ENCODE measurements around the gene SPATA20. TPM values are rescaled to one million over a fixed set of nuclear protein-coding genes. Genes with fewer than 3 reads are reported as not detected.

Gene SPATA20
- total and polyA plus RNA-seq, 2 of the 8 experiments (the other 6 are each of a cell fraction or from before 2014, with no cell fraction given) = 16.2 to 17.5 TPM

GRCh38 chr17:50520483-50520882 lies 26.5 kb upstream of the SPATA20 start:
- H3K9ac ChIP-seq (replicated peaks in 1 of 4; ENCODE audit: extremely low read depth in 1 of 4, low read depth in 3 of 4, low read length in 3 of 4) = no peak overlapping the region
- no peaks in the 10 kb centered on the region for H3K9me3 ChIP-seq (ENCODE audit: insufficient read depth in 2 of 2, low read depth in 1 of 2, low read length in 1 of 2)
- H3K27me3 ChIP-seq (replicated peaks in 1 of 4; ENCODE audit: control insufficient read depth in 3 of 4, extremely low read depth in 1 of 4, insufficient read depth in 3 of 4, low read length in 3 of 4) = no peaks in the 10 kb centered on the region; a peak in 1 of 7 replicates
- H4K8ac ChIP-seq (ENCODE audit: extremely low read depth, insufficient read depth, low read length) = no peak overlapping the region
- DNase-seq (ENCODE audit: low read depth in 1 of 2, low spot score in 2 of 2) (no peak), FAIRE-seq (no peak)
- H3K27ac ChIP-seq (ENCODE audit: low read depth, low read length) = no peak overlapping the region
- POLR2A ChIA-PET (ENCODE audit: partially characterized antibody) = interaction anchor here (0.5 to 2.4 kb wide), 2 partner anchors 12 to 359 kb away, joined by 3 to 13 read pairs; partner anchors contain the start of gene EPN3
- no peak overlapping the region for H3K18ac ChIP-seq (ENCODE audit: extremely low read depth, low read length)
- 85% methylated on average over 2 of the region's 2 CpGs; no CpG with 5 or more reads in 1 of the 2 experiments for WGBS, 2 experiments (ENCODE audit: extremely low coverage in 1 of 2, insufficient coverage in 1 of 2, insufficient read length in 1 of 2, insufficient replicate concordance in 2 of 2, low coverage in 1 of 2, low lambda C conversion rate in 2 of 2, missing lambda C conversion rate in 1 of 2)
- no peak overlapping the region for H2AK5ac ChIP-seq (ENCODE audit: low read depth, low read length)
- no peaks in the 10 kb centered on the region for H3K79me1 ChIP-seq (ENCODE audit: low read depth, low read length)
- CTCF ChIA-PET (ENCODE audit: partially characterized antibody) = interaction anchor here (0.7 to 2.7 kb wide), 13 partner anchors 10 to 174 kb away, joined by 3 to 9 read pairs (median 4); partner anchors contain the start of gene EPN3
- H3K56ac ChIP-seq (replicated peaks; ENCODE audit: insufficient read length, low read depth, low read length) = no peak overlapping the region
- H3K79me2 ChIP-seq (ENCODE audit: control insufficient read depth in 1 of 2, insufficient read depth in 2 of 2, low read length in 2 of 2) = no peaks in the 10 kb centered on the region
- H3K4me3 ChIP-seq (ENCODE audit: extremely low read depth in 1 of 4, insufficient read depth in 2 of 4, low read depth in 3 of 4, low read length in 4 of 4) = no peak overlapping the region
- H2AFZ ChIP-seq (ENCODE audit: low read length) = no peak overlapping the region
- H3K36me3 ChIP-seq (ENCODE audit: control insufficient read depth in 2 of 4, insufficient read depth in 4 of 4, low read length in 3 of 4) = no peaks in the 10 kb centered on the region
- H2BK20ac ChIP-seq (ENCODE audit: low read length) = no peak overlapping the region
- no peak overlapping the region for H3K14ac ChIP-seq (ENCODE audit: insufficient read length)
- no peak overlapping the region for H2BK5ac ChIP-seq (ENCODE audit: low read depth, low read length)
- no peak overlapping the region for H2BK15ac ChIP-seq (ENCODE audit: low read length)
- no peak overlapping the region for H2BK12ac ChIP-seq (ENCODE audit: low read depth, low read length)
- no peak overlapping the region for H3K4ac ChIP-seq (replicated peaks; ENCODE audit: insufficient read length, low read depth, low read length)
- no peak overlapping the region for H4K5ac ChIP-seq (ENCODE audit: insufficient read length, low read depth, low read length)
- no peaks in the 10 kb centered on the region for H4K20me1 ChIP-seq (replicated peaks in 1 of 2; ENCODE audit: control insufficient read depth in 1 of 2, insufficient read depth in 2 of 2, low read length in 2 of 2)
- no peaks in the 10 kb centered on the region; the same call in 1 of the 2 replicates for H3K23me2 ChIP-seq (ENCODE audit: low read depth, low read length)
- H3K23ac ChIP-seq (ENCODE audit: insufficient read length) = no peak overlapping the region
- H3K4me2 ChIP-seq (ENCODE audit: insufficient read depth in 1 of 2, low read depth in 2 of 2, low read length in 2 of 2) = no peak overlapping the region
- H2BK120ac ChIP-seq (replicated peaks; ENCODE audit: low read depth, low read length) = no peak overlapping the region
- no peaks in the 10 kb centered on the region; a peak in 1 of 7 replicates for H3K4me1 ChIP-seq (replicated peaks in 1 of 4; ENCODE audit: control insufficient read depth in 3 of 4, insufficient read depth in 4 of 4, low read length in 3 of 4)
- H4K91ac ChIP-seq (replicated peaks; ENCODE audit: insufficient read length, low read length) = no peak overlapping the region
- no peak for TF ChIP-seq TBP (IDR thresholded peaks at IDR 0.05; ENCODE audit: low read depth, low read length)
- no peak for TF ChIP-seq RBBP5 (IDR thresholded peaks at IDR 0.05; ENCODE audit: borderline replicate concordance, low read depth, low read length)
- no peak for TF ChIP-seq GTF2F1 (IDR thresholded peaks at IDR 0.05; ENCODE audit: borderline replicate concordance, low read depth, low read length)
- no peak for TF ChIP-seq RAD21 (IDR thresholded peaks at IDR 0.05 in 1 of 2, conservative IDR thresholded peaks at IDR 0.05 in 1 of 2; ENCODE audit: low read depth in 2 of 2, low read length in 2 of 2)
- no peak for TF ChIP-seq USF2 (IDR thresholded peaks at IDR 0.05; ENCODE audit: low read length)
- no peak for TF ChIP-seq RXRA (IDR thresholded peaks at IDR 0.05; ENCODE audit: insufficient read depth, low read depth, low read length)
- TF ChIP-seq MAX (IDR thresholded peaks at IDR 0.05) = no peak
- no peak for TF ChIP-seq KDM4A (IDR thresholded peaks at IDR 0.05; ENCODE audit: low read depth, low read length, severe bottlenecking)
- TF ChIP-seq BCL11A (IDR thresholded peaks at IDR 0.05; ENCODE audit: low read depth in 2 of 2, low read length in 2 of 2) = no peak
- TF ChIP-seq NANOG (IDR thresholded peaks at IDR 0.05; ENCODE audit: insufficient read depth, low read depth, low read length, poor library complexity, severe bottlenecking) = no peak
- no peak for TF ChIP-seq MAFK (IDR thresholded peaks at IDR 0.05; ENCODE audit: low read depth, low read length)
- TF ChIP-seq CHD2 (IDR thresholded peaks at IDR 0.05; ENCODE audit: low read length) = no peak
